Esophagus mucosa (tissue), 1 donor: Measurements from ENCODE around the gene ANKRD28. TPM values are rescaled to one million over a fixed set of nuclear protein-coding genes. Genes with fewer than 3 reads are reported as not detected.
"Not testable (repeated sequence)": the region's sequence is repeated elsewhere in the genome, so short reads cannot be mapped to it uniquely, and the experiment has no call there.

Experiments
- ATAC-seq: fragments of 200-7000 bp; cut with Tn5 transposase; one replicate; pipeline ENCODE4 v1.9.1; 2020
- total RNA-seq: library from RNA; stranded (reverse); gene quantifications from one replicate; pipeline ENCODE4 v1.2.4, GENCODE V29; 2023
- donor health status: DM: yes; HTN: yes; CAD: no.

ANKRD28 gene
- total RNA-seq, 1 donor from 2014 or later, result 29.2 TPM

- ATAC-seq, result no peak
These were observed 3.5 kb upstream of the ANKRD28 start for GRCh38 chr3:15801298-15801697.

- ATAC-seq, result no peak
These were observed 3.0 kb upstream of the ANKRD28 start for GRCh38 chr3:15800780-15801179.

- ATAC-seq, result no peak
These were observed 2.5 kb upstream of the ANKRD28 start for GRCh38 chr3:15800327-15800726.

GRCh38 chr3:15798533-15799245 lies 910 bp upstream of the ANKRD28 start:
- ATAC-seq, result no peak

- ATAC-seq, result peak; percentile 69
These were observed 773 bp downstream of the ANKRD28 start for GRCh38 chr3:15796771-15797641.

GRCh38 chr3:15796331-15796730 lies 1.4 kb downstream of the ANKRD28 start:
- peak; percentile 25 for ATAC-seq

- no peak for ATAC-seq
These were observed 2.0 kb downstream of the ANKRD28 start for GRCh38 chr3:15795651-15796308.

- ATAC-seq, result no peak
These were observed 2.7 kb downstream of the ANKRD28 start for GRCh38 chr3:15794842-15795650.

- no peak for ATAC-seq
These were observed 3.4 kb downstream of the ANKRD28 start for GRCh38 chr3:15794303-15794771.

GRCh38 chr3:15791525-15791924 lies 6.3 kb downstream of the ANKRD28 start:
- ATAC-seq, result no peak

- ATAC-seq, result no peak
These were observed 9.8 kb downstream of the ANKRD28 start for GRCh38 chr3:15787941-15788340.

- ATAC-seq, result no peak
These were observed 10.3 kb downstream of the ANKRD28 start for GRCh38 chr3:15787526-15787925.

GRCh38 chr3:15783361-15783969 lies 14.3 kb downstream of the ANKRD28 start:
- ATAC-seq, result no peak

GRCh38 chr3:15782429-15782828 lies 15.3 kb downstream of the ANKRD28 start:
- ATAC-seq, result no peak

- no peak for ATAC-seq
These were observed 16.0 kb downstream of the ANKRD28 start for GRCh38 chr3:15781637-15782402.

GRCh38 chr3:15781131-15781530 lies 16.6 kb downstream of the ANKRD28 start:
- ATAC-seq, result no peak

GRCh38 chr3:15779111-15779510 lies 18.7 kb downstream of the ANKRD28 start:
- no peak for ATAC-seq

- peak; percentile 48 for ATAC-seq
These were observed 19.4 kb downstream of the ANKRD28 start for GRCh38 chr3:15778332-15778858.

GRCh38 chr3:15774931-15775560 lies 22.7 kb downstream of the ANKRD28 start:
- ATAC-seq, result not testable (repeated sequence)

- ATAC-seq, result no peak
These were observed 26.3 kb downstream of the ANKRD28 start for GRCh38 chr3:15771444-15771843.
